PC-9 (cell line): Measurements from ENCODE around the gene KLK5. TPM values are rescaled to one million over a fixed set of nuclear protein-coding genes. Genes with fewer than 3 reads are reported as not detected.

Source experiments
- BruUV-seq: library from RNA; stranded (reverse); fragments of 400-500 nt; replicated peaks from 2 replicates; lab custom pipeline; 2021; lab: Mats Ljungman, UMichigan
- CTCF ChIA-PET: fragments of 300-600 bp; sonication (Branson Sonifier 250); formaldehyde crosslinking; loops from one replicate; lab custom pipeline; 2022; ENCODE audit warnings: antibody characterized with exemption; lab: Charles Lee
- POLR2A ChIA-PET: fragments of 300-600 bp; sonication (Branson Sonifier 250); formaldehyde crosslinking; loops from one replicate; lab custom pipeline; 2022; ENCODE audit warnings: antibody characterized with exemption; ENCODE audit not compliant: unreplicated experiment; lab: Charles Lee
- DNase-seq, 2 experiments: peaks; one replicate each; pipeline versions ENCODE4 v3.0.0 to v3.0.0-alpha.2; 2015 to 2022; ENCODE audit warnings: mixed read lengths in 1 of 2
- H2AFZ ChIP-seq: fragments of 200-600 bp; sonication (generic); 2 replicates; pipeline ENCODE4 v1.8.1; 2017; ENCODE audit warnings: antibody characterized with exemption
- H3F3A ChIP-seq: fragments of 200-600 bp; sonication (generic); 2 replicates; pipeline ENCODE4 v1.8.1; 2017; ENCODE audit warnings: antibody characterized with exemption, mild to moderate bottlenecking, low read depth; ENCODE audit not compliant: insufficient read depth
- H3K27ac ChIP-seq: fragments of 200-600 bp; sonication (generic); 2 replicates; pipeline ENCODE4 v1.6.1; 2016; ENCODE audit warnings: mixed run types
- H3K27me3 ChIP-seq: fragments of 200-600 bp; sonication (generic); 2 replicates; pipeline ENCODE4 v1.6.1; 2016; ENCODE audit warnings: low read depth, mixed run types; ENCODE audit not compliant: insufficient read depth
- H3K36me3 ChIP-seq: fragments of 200-600 bp; sonication (generic); 2 replicates; pipeline ENCODE4 v1.6.1; 2016; ENCODE audit warnings: low read depth, mixed run types
- H3K4me1 ChIP-seq: fragments of 200-600 bp; sonication (generic); replicated peaks from 2 replicates; pipeline ENCODE4 v1.6.1; 2016; ENCODE audit warnings: mixed run types; ENCODE audit not compliant: insufficient read depth
- H3K4me2 ChIP-seq: fragments of 200-600 bp; sonication (generic); 2 replicates; pipeline ENCODE4 v1.6.1; 2017; ENCODE audit warnings: mixed run types
- H3K4me3 ChIP-seq: fragments of 200-600 bp; sonication (generic); 2 replicates; pipeline ENCODE4 v1.6.1; 2016; ENCODE audit warnings: mixed run types
- H3K79me2 ChIP-seq: fragments of 200-600 bp; sonication (generic); 2 replicates; pipeline ENCODE4 v1.6.1; 2017; ENCODE audit warnings: low read depth, mixed run types
- H3K9me2 ChIP-seq: fragments of 200-600 bp; sonication (generic); 2 replicates; pipeline ENCODE4 v1.8.1; 2017; ENCODE audit warnings: mild to moderate bottlenecking; ENCODE audit not compliant: insufficient read depth
- H3K9me3 ChIP-seq: fragments of 200-600 bp; sonication (generic); 2 replicates; pipeline ENCODE4 v1.8.1; 2016; ENCODE audit warnings: low read depth; ENCODE audit not compliant: insufficient read depth
- H4K20me1 ChIP-seq: fragments of 200-600 bp; sonication (generic); 2 replicates; pipeline ENCODE4 v1.8.1; 2017; ENCODE audit not compliant: insufficient read depth
- CTCF ChIP-seq: fragments of 200-600 bp; sonication (generic); conservative IDR thresholded peaks from 2 replicates; pipeline ENCODE4 v1.6.1; 2017; ENCODE audit warnings: mixed run types, antibody characterized with exemption, mild to moderate bottlenecking, moderate library complexity
- EZH2 ChIP-seq: fragments of 200-600 bp; sonication (generic); IDR thresholded peaks from 2 replicates; pipeline ENCODE4 v1.8.0; 2017; ENCODE audit warnings: antibody characterized with exemption, low read depth
- intact Hi-C: fragments of 100-400 bp; cut with micrococcal nuclease; formaldehyde crosslinking; loops from one replicate; pipeline ENCODE4 v1.10.0; 2022; ENCODE audit not compliant: unreplicated experiment
- total RNA-seq: library from RNA; stranded (reverse); gene quantifications from 2 replicates; pipeline ENCODE4 v1.2.3, GENCODE V29; 2021

Gene KLK5
- total RNA-seq, 1 experiment from 2014 or later: 405 TPM

- no peak overlapping the region for H2AFZ ChIP-seq
- no peaks in the 10 kb centered on the region for H3K4me1 ChIP-seq
- H3F3A ChIP-seq: 0 out of 2 replicates have a peak, but pooled peaks cover 5% of the 10 kb centered on the region
- no peak overlapping the region for H3K4me3 ChIP-seq
- H3K27me3 ChIP-seq: peaks cover 77% of the 10 kb centered on the region
- no peaks in the 10 kb centered on the region for H3K9me3 ChIP-seq
- H3K4me2 ChIP-seq: peak overlapping the region; percentile 18; the same call in 1 of the 2 replicates
- H3K9me2 ChIP-seq: no peaks in the 10 kb centered on the region
- ChIA-PET POLR2A (no interaction called here), CTCF (interaction anchor here (0.5 kb wide), 1 partner anchor 13 kb away, joined by 6 read pairs; no protein-coding TSS in a partner anchor)
- no peaks in the 10 kb centered on the region for H3K79me2 ChIP-seq
- intact Hi-C loops: no loop called here
- no peak for TF ChIP-seq EZH2
- no peak for TF ChIP-seq CTCF
- no peaks in the 10 kb centered on the region for H4K20me1 ChIP-seq
- DNase-seq: no peak
- H3K36me3 ChIP-seq: no peaks in the 10 kb centered on the region
- no peak overlapping the region for H3K27ac ChIP-seq
- no TSS peak for BruUV-seq
Measured at GRCh38 chr19:50912727-50913716, 39.8 kb downstream of the KLK5 start.

GRCh38 chr19:50912102-50912599, 40.7 kb downstream of the KLK5 start:
- ChIA-PET CTCF (interaction anchor here (0.5 to 0.6 kb wide), 2 partner anchors 12 to 14 kb away, joined by 6 to 9 read pairs; no protein-coding TSS in a partner anchor), POLR2A (no interaction called here)
- no peaks in the 10 kb centered on the region for H3K36me3 ChIP-seq
- no peak overlapping the region for H3K4me2 ChIP-seq
- H3K27ac ChIP-seq: no peak overlapping the region
- DNase-seq: no peak
- H3K4me1 ChIP-seq: no peaks in the 10 kb centered on the region
- no peak for TF ChIP-seq CTCF
- TF ChIP-seq EZH2: no peak
- intact Hi-C loops: no loop called here
- H3K9me3 ChIP-seq: no peaks in the 10 kb centered on the region
- no peaks in the 10 kb centered on the region for H4K20me1 ChIP-seq
- BruUV-seq: no TSS peak
- no peak overlapping the region for H3K4me3 ChIP-seq
- peaks cover 13% of the 10 kb centered on the region; the same call in 1 of the 2 replicates for H3F3A ChIP-seq
- H3K79me2 ChIP-seq: no peaks in the 10 kb centered on the region
- H2AFZ ChIP-seq: no peak overlapping the region
- no peaks in the 10 kb centered on the region for H3K9me2 ChIP-seq
- H3K27me3 ChIP-seq: peaks cover 79% of the 10 kb centered on the region

GRCh38 chr19:50911206-50912101, 41.4 kb downstream of the KLK5 start, which contains the start of gene KLK4:
Gene KLK4, minus strand, starts transcription at chr19:50911395. Its CDS starts 657 bp downstream, at chr19:50910738.
- no peaks in the 10 kb centered on the region for H3K9me3 ChIP-seq
- TF ChIP-seq CTCF (no peak), EZH2 (no peak)
- no peak within 1 kb of the TSS for H2AFZ ChIP-seq
- H3K36me3 ChIP-seq: no peaks in the 10 kb centered on the region
- H3K27me3 ChIP-seq: peaks cover 73% of the 10 kb centered on the region
- no peak within 1 kb of the TSS for H3K4me3 ChIP-seq
- no peak within 1 kb of the TSS for H3K4me2 ChIP-seq
- no peaks in the 10 kb centered on the region for H3K9me2 ChIP-seq
- H4K20me1 ChIP-seq: no peaks in the 10 kb centered on the region
- H3K27ac ChIP-seq: no peak within 1 kb of the TSS
- no TSS peak for BruUV-seq
- intact Hi-C loops: no loop called here
- CTCF ChIA-PET: interaction anchor here (0.6 kb wide), 2 partner anchors 15 to 352 kb away, joined by 7 to 9 read pairs; no protein-coding TSS in a partner anchor
- peaks cover 13% of the 10 kb centered on the region; the same call in 1 of the 2 replicates for H3F3A ChIP-seq
- POLR2A ChIA-PET: no interaction called here
- DNase-seq: no peak
- no peaks in the 10 kb centered on the region for H3K79me2 ChIP-seq
- no peaks in the 10 kb centered on the region for H3K4me1 ChIP-seq
